GM12891 (cell line): Measurements from ENCODE around the gene SDK1.

Experiments
- POLR2A ChIP-seq: IDR thresholded peaks from 2 replicates; pipeline ENCODE4 v1.6.1; 2011; ENCODE audit warnings: low read depth, low read length, control low read depth
- POU2F2 ChIP-seq: IDR thresholded peaks from 2 replicates; pipeline ENCODE4 v1.6.1; 2011; ENCODE audit warnings: low read depth, mild to moderate bottlenecking, control low read depth, low read length, moderate library complexity
- TAF1 ChIP-seq: IDR thresholded peaks from 2 replicates; pipeline ENCODE4 v1.6.1; 2011; ENCODE audit warnings: low read depth, low read length, control low read depth

GRCh38 chr7:3859431-3859830, 558.4 kb downstream of the SDK1 start:
- TF ChIP-seq POLR2A (no peak), TAF1 (no peak), POU2F2 (no peak)
